K562 treated with DMSO at 1 percent for 12 hours (cell line): ENCODE measurements around the gene LCP2. TPM values are rescaled to one million over a fixed set of nuclear protein-coding genes. Genes with fewer than 3 reads are reported as not detected.

ENCODE experiments used
- total RNA-seq: library from RNA; unstranded; fragments of 300-600 nt; gene quantifications from 2 replicates; pipeline ENCODE4 v1.2.3, GENCODE V29; 2022; ENCODE audit not compliant: insufficient read depth

LCP2 gene
- 6.3 and 15.7 TPM in 2 replicates for total RNA-seq

DNA sequence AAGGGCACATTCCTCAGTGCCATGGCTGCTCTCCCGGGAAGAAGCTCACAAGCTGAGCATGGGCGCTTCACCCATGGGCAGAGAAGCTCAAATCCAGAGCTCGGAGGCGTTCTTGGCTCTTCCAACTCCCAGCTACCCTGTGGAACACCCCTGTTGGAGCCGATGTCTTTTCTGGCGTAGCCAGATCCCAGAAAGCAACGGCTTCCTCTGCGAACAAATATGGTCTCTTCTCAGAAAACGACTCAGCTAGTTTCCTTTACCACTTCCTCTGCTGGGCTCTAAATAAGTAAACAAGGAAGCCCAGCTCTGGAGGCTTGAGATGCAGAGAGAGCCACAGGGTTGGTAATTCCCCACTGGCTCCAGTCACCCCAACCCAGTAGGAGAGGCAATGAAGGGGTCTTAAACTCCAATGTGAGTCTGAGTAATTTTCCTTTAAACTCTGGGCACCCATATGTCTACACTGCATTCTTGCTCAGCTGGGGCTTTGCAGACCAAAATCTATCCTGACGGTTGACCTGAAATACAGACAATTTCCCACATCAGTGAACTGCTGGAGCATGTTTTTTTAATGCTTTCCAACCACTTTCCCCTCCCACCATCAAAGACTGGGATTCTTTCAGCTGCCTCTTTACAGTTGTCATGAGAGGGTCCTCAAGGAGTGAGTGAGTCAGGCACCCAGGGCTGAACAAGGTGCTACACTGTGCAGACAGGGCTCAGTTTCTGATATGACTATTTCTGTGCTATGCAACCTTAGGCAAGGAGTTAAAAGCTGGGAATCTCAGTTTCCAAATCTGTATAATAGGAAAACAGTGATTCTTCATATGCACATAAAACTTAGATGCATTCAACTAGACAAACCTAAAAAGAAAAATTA, at the start of gene LCP2:
Gene LCP2 (minus strand): TSS at position 189 of the 874 bp plus-strand sequence. CDS start 166 bp downstream, at position 23.

DNA sequence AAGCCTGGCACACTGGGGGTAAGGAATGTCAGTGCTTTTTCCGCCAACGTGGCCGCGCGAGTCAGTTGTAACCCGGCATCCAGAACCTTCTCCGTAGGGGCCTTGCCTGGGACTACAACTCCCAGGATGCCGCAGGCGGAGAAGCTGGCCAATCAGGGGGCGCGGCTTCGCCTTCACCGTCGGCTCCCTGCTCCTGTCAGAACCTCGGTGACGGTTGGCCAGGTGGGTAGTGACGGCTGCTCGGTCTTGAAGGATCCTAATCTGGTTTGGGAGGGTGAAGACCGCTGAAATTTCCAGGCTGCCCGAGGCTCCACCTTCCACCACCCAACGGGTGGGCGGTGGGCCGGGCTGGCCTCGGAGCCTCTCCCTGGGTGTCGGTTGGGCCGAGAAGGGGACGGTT, 64.8 kb downstream of the LCP2 start, which contains the start of gene C5orf58:
Gene C5orf58 (plus strand): TSS at position 200 of the 400 bp plus-strand sequence. CDS start 1,992 bp downstream, outside the sequence.

Other genes with a start within 250 kb of the LCP2 start
- not detected in 2 replicates for gene FOXI1, start 191.9 kb downstream of the LCP2 start, total RNA-seq
- not detected in 2 replicates for gene C5orf58, start 64.8 kb downstream of the LCP2 start, total RNA-seq
- gene KCNMB1, start 91.6 kb upstream of the LCP2 start, total RNA-seq: not detected in 2 replicates
- gene KCNIP1, start 206.2 kb upstream of the LCP2 start, total RNA-seq: not detected in 2 replicates